ENCODE results near the gene TBL2.
"Not testable (repeated sequence)": the region's sequence is repeated elsewhere in the genome, so short reads cannot be mapped to it uniquely, and the experiment has no call there.

Gene TBL2

DNA sequence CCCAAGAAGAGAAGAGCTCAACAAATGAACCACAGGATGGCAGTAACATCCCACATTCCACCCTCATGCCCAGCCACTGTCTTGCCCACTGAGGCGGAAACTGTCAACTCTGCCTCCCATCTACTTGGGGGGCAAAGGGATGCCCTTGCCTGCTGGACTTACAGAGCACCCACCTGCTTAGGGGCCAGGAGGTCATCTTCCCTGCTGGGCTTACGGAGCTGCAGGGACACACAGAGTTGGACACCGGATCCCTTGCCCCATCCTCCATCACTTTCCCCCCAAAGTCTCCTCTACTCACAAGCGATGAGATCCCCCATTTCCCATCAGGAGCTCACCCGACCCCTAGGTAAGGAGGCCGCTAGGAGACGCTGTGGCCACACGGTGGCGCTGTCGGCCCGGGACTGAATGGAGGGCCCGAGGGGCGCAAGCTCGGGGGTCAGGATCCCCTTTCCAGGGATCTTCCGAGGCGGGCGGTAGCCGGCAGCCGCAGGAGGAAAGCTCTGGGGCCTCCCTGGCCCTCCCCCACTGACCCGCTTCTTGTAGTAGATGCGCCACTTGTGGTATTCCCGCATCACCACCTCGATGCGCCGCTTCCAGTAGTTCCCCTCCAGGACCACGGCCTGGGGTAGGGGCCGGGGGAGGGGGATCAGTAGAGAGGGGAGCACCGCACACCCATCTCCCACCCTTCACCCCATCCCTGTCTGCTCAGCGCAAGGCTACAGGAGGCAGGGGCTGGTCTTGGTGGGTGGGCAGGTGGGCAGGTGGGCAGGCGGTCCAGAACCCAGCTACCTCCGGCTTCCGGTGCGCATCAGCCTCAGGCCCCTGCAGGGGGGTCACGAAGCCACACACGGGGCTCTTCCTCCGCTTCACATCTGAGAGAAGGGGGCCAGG, 28.7 kb upstream of the TBL2 start:
- DNase-seq (ENCODE audit: low read depth, low spot score) = no peak

DNA sequence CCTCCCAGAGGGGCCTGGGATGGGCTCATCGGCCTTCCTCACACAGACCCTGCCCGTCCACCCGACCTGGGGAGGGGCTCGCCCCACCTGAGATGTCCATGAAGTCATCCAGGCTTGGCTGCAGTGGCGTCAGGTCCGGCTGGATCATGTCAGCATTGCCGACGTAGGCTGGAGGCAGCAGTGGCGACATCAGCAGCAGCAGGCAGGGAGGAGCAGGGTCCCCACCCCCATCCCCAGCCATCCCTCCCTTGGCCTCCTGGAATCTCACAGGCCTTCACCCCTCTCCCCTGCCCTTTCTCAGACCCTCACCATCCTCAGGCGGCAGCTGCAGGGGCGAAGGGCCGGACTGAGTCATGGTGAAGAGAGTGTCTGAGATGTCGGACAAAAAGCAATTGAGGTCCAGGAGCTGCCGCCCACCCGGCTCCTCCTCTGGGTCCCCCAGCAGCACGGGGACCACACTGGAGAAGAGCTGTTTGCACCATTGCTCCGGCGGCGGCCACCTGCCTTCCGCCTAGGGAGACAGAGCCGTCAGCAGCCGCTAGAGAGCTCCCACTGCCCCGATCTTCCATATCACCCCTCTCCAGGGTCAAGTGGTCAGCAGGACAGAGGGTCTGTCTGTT, 27.3 kb upstream of the TBL2 start:
- no peak for DNase-seq (ENCODE audit: low read depth, low spot score)

- DNase-seq (ENCODE audit: low read depth, low spot score) = no peak
Measured at GRCh38 chr7:73602721-73603651, 24.6 kb upstream of the TBL2 start.

GRCh38 chr7:73599916-73600315, 21.5 kb upstream of the TBL2 start:
- DNase-seq (ENCODE audit: low read depth, low spot score) = no peak

DNA sequence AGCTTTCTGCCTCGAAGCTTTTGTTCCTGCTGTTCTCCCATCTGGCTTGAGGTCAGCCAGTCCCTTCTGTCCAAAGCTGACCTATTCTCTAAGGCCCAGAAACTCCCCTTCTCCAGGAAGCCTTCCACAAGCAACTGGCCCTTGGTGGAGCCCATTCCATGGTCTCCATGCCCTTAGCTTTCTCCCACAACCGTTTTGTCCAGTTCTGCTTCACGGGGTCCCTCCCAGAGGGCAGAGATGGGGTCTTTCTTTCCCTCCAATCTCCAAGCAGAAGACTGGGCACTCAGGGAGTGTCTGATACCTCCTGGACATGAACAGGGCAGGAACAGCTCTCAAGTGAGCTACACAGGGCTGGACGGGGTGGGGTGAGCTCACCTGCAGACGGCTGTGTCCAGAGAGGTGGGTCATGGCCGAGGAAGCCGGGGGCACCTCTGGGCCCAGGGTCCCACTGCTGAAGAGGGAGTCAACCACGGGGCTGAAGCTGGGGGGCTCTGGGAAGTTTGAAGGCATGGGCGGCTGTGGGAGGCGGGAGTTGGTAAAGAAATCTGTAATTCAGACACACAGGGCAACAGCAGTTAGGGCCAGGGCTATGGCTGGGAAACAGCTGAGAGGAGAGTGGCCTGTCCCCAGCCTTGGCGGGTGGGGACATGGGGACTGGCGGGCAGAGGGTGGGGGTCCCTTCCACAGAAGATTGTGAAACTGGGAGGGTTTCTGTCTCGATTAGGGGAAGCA, 20.9 kb upstream of the TBL2 start:
- no peak for DNase-seq (ENCODE audit: low read depth, low spot score)

DNA sequence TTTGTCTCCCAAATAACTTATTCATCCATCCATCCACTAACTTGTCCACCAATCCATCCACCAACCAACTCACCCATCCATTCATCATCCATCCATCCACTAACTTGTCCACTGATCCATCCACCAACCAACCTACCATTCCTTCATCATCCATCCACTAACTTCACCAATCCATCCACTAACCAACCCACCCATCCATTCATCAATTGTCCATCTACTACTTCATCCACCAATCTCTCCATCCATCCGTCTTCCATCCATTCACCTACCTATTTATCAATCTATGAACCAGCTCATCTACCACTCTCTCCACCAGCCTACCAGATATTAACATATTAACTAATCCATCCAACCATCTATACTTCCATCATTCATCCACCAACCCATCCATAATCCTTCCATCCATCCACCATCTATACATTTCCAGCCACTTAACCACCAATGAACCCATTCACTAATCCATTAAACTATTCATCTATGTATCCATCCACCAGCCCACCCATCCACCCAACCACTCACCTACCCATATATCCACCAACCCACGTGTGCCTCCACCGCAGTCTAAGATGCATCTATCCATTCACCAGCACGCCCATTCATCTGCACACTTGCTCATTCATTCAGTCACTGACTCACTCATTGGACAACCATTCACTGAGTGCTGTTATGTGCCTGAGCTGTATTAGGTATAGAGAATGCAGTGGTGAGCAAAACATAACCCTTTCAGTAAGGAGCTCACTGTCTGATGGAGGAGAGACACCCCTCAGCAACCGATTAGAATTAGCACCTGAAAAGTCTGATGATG, 19.8 kb upstream of the TBL2 start:
- no peak for DNase-seq (ENCODE audit: low read depth, low spot score)

DNA sequence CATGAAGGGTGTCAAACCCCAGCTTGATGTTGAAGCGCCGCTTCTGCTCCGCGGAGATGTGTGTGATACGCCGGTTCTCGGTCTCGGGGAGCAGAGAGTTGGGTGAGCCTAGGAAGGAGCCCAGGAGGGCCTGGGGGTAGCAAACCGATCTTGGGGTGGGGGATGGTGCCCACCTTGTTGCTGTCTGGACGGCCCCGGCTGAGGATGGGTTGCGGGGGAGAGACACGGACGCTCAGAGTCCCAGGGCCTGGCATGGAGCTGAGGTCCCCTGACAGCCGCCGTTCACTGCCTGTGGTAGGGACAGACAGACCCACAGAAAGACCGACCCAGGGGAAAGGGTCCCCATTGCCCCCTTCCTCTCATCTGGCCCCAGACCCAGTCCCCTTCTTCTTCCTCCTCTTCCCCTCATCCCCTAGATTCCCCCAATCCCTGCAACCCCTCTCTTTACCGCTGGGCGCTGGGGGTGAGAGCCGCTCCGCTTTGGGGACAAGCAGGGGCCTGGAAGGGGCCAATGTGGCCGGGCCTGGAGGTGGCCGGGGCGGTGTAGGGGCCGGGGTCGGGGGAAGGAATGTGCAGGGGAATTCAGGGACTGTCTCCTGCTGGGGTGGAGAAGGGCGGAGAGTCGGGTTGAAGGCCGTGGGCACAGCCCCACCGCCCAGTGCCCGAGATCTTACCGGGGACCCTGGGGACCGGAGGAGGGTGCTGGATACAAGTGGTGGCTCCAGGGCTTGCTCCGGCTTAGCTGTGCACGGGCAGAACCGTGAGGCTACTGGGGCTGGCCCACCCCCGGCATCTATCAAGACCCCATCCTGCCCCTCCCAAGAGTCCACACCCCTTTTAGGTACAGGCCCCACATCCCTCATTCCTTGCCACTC, 18.0 kb upstream of the TBL2 start:
- no peak for DNase-seq (ENCODE audit: low read depth, low spot score)

GRCh38 chr7:73595358-73595757, 17.0 kb upstream of the TBL2 start:
- DNase-seq (ENCODE audit: low read depth, low spot score) = no peak

DNA sequence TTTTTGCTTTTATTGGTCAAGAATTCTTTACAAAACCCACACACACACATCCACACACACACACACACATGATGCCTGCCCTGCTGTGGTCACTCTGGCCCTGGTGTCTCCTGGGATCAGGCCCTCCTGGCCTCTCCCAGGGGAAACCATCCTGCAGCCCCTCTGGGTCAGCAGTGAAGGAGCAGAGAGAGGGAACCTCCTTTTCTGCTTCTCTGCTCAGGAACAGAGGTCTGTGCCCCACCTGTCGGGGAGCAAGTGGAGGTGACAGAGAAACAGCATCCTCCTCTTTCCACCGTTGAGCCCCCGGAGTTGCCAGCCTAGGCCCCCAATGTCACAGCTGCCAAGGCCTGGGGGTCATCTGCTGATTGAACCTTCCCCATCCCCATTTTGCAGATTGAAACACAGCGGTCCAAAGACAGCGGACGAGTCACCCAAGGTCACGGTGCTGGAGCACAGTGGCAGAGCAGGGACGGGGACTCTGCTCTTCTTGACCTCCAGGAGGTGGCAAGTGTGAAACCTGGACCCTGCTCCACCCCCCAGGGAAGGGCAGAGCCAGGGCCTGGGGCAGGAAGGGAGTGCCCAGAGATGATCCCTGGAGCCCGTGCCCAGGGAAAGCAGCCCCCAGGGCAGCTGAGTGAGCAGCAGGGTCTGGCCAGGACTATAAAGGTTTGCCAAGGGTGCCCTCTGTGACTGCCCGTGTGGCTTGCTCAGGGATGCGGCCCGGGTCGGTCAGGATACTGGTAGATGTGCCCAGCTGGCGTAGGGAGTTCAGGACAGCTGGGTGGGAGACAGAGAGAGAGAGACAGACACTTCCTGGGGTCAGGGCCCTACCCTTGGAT, 15.0 kb upstream of the TBL2 start:
- DNase-seq (ENCODE audit: low read depth, low spot score) = no peak

GRCh38 chr7:73586911-73587310, 8.5 kb upstream of the TBL2 start:
- DNase-seq (ENCODE audit: low read depth, low spot score) = no peak

- DNase-seq (ENCODE audit: low read depth, low spot score) = no peak
Measured at GRCh38 chr7:73585196-73585595, 6.8 kb upstream of the TBL2 start.

DNA sequence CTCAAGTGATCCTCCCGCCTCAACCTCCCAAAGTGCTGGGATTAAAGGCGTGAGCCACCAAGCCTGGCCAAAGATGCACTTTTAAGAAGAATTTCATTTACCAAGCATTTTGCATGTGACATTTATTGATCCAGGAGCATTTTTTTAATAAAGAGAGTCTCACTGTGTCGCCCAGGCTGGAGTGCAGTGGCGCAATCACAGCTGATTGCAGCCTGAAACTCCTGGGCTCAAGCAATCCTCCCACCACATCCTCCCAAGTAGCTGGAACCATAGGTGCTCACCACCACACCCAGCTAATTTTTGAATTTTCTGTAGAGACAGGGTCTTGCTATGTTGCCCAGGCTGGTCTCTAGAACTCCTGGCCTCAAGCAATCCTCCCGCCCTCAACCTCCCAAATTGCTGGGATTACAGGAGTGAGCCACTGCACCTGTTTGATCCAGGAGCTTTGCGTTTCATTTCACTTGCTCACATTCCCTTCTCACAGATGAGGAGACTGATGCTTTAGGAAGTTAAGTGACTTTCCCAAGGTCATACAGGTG, 4.4 kb upstream of the TBL2 start:
- no peak for DNase-seq (ENCODE audit: low read depth, low spot score)

- DNase-seq (ENCODE audit: low read depth, low spot score) = not testable (repeated sequence)
Measured at GRCh38 chr7:73581006-73581405, 2.6 kb upstream of the TBL2 start.

DNA sequence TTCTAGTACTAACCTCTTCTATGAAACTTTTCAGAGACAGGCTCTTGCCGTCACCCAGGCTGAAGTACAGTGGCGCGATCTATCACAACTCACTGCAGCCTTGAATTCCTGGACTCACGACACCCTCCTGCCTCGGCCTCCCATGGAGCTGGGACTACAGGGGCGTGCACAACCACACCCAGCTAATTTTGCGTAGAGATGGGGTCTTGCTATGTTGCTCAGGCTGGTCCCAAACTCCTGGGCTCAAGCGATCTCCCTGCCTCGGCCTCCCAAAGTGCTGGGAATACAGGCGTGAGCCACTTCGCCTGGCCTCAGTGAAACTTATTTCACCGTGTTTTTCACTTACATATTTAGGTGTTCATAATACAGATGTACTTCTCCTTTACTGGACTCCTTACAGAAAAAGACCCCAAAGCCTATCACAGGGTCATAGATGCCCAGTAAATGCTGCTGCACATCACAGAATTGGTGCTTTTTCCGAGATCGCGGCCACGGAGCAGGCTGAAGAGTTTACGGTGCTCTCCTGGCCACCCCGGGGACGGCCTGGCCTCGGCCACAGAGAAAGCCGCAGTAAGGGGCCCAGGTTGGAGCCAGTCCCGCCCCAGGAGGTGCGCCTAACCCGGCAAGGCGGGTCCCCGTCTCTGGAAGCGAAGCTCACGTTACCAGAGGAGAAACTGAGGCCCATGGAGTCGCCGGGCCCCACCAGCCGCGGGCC, 595 bp downstream of the TBL2 start:
- no peak for DNase-seq (ENCODE audit: low read depth, low spot score)

DNA sequence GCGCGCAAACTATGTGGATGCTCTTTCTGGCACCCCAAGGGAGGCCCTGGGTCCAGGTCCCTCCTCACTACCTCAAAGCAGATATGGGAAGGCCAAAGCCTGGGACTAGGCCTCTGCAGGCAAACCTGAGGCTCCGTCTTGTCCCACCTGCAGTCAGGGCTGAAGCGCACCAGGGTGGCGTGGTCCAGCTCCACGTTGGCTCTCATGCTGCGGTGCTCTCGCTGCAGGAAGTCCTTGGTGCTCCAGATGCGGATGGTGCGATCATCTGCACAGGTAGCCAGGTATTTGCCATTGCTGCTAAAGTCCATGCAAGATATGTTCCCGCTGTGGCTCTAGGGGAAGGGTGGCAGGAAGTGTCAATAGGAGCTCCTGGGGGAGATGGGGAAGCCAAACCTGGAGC, 4.6 kb downstream of the TBL2 start:
- DNase-seq (ENCODE audit: low read depth, low spot score) = no peak

DNA sequence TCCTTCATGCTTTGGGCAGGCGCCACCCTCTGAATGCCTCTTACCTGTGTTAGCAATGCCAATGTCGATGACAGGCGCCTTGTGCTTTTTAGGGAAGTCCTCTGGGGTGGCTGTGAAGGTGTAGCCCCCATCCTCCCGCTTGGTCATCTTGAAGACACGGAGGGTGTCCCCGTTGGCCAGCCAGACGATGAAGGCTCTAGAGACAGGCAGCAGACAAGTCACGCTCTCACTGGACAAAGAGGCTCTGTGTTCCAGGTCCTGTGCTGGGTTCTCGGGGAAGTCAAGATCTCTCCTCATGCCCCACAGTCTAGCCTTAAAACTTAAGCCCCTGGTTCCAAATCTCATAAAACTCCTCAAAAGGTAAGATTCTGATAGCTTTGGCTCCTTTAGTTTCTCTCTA, 5.1 kb downstream of the TBL2 start:
- no peak for DNase-seq (ENCODE audit: low read depth, low spot score)

DNA sequence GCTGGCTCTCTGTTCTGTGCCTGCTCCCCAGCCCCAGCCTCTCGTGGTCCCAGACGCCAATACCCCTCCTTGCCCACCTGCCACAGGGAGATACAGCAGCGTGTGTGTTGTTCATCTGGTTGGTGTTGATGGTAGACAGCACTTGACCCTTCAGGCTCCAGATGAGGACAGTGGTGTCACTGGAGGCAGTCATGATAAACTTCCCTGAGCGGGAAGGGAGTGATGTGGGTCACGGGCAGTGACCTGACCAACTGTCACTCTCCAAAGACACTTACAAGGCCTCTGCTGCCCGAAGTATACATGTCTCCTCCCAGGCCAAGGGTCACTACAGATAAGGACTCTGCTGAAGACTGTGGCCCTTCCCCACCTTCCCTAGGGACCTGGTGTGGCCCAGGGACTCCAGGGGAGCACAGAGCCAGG, 5.6 kb downstream of the TBL2 start:
- no peak for DNase-seq (ENCODE audit: low read depth, low spot score)

- DNase-seq (ENCODE audit: low read depth, low spot score) = no peak
Measured at GRCh38 chr7:73570977-73571376, 7.4 kb downstream of the TBL2 start.
